Measurements from ENCODE around the gene NT5C1A.
A peak's percentile ranks its signal among the peaks of the same experiment; 100 is the strongest.

The NT5C1A gene

DNA sequence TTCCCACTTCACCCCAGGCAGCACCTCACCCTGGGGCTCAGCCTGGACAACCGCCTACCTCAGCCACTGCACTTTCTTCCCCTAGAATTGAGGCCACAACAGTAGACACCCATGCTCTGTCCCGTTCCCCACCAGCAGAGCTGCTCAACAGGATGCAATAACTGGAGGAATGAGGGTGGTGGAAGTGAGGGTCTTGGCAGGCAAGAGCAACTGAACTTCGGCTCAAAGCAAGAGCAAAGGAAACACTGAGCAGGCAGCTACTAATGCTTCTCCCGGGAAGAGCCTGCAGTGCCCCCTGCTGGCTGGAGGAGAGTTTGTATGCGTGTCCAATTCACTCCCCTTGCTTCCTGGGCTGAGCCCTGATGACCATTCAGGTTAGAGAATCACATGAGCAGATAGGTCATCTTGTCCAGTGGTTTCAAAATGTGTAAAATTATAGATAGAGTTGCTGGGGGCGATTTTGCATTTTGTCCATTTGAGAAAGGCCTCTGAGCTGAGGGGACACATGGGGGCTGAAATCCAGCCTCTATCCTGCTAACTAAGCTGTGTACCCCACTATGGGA is 13.9 kb downstream of the NT5C1A start:
- peak; percentile 40 for DNase-seq

GRCh38 chr1:39657402-39657801 is 14.5 kb downstream of the NT5C1A start:
- no peak for DNase-seq

GRCh38 chr1:39656391-39656790 is 15.5 kb downstream of the NT5C1A start:
- no peak for DNase-seq

GRCh38 chr1:39655578-39656268 is 16.2 kb downstream of the NT5C1A start:
- DNase-seq: no peak

DNA sequence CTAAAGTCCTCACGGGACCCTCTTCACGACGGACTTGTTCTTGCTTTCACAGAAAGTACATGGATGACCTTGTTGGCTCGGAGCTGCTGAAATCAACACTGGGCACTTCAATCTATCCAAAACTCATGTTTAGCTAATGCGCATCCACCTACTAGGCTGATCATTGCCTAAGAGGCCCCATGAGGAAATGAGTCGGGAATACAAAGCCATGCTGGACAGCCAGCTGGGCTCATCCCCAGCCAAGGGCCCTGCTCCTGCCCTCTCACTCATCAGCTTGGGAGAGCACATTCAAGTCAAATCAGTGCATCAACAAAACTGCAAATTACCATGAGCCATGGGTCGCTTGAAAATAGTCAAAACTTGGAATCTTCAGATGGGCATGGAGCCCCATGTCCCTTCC is 17.6 kb downstream of the NT5C1A start:
- DNase-seq: no peak

- peak; percentile 24 for DNase-seq
Measured at GRCh38 chr1:39653546-39654031, 18.3 kb downstream of the NT5C1A start.

- DNase-seq: no peak
Measured at GRCh38 chr1:39652554-39652953, 19.4 kb downstream of the NT5C1A start.

- no peak for DNase-seq
Measured at GRCh38 chr1:39652105-39652504, 19.8 kb downstream of the NT5C1A start.

DNA sequence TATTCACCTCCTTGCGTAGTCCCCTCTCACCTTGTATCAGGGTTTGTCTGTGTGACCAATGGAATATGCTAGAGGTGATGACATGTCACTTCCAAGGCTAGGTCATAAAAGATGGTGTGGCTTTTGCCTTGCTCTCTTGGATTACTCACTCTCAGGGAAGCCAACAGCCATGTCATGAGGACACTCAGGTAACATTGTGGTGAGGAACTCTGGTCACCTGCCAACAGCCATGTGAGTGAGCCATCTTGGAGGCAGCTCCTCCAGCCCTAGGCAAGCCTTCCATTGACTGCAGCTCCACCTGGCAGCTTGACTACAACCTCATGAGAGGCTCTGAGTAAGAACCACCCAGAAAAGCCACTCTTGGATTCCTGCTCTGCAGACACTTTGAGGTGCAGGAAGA is 21.5 kb downstream of the NT5C1A start:
- no peak for DNase-seq

- no peak for DNase-seq
Measured at GRCh38 chr1:39649636-39650185, 22.2 kb downstream of the NT5C1A start.

DNA sequence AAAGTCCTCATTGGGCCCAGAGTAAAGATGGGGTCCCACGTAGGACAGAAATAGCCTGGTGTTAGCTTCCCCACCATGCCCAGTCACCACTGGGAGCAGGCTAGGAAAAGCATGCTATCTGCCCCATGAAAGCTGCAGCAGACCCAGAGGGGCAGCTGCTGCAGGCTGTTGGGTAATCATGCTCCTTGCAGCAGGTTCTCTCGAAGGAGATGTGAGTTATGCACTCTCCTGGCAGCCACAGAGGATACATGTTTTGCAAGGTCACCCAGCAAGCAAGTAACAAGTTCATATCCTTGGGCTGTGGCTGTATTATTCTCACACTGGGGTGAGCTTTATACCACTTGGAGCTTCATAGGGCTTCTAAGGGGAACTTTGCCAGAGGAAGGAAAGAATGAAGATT is 23.4 kb downstream of the NT5C1A start:
- no peak for DNase-seq

DNA sequence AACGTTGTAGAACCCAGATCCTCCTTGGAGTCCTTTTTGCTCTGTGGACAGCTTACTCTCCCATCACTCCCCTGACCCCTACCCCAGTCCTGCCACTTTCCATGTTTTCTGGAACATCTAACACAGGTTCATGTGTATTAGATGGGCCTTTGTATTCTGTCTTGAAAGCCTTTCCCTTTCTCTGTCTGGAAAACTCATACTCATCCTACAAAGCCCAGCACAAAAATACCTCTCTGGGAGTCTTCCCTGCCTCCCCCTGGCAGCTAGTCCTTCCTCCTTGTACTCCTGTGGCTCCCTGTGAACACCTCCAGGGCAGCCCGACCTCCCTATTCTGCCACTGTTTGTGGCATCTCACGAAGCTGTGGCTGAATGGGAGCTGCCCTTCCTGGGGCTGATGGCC is 24.7 kb downstream of the NT5C1A start:
- no peak for DNase-seq

DNA sequence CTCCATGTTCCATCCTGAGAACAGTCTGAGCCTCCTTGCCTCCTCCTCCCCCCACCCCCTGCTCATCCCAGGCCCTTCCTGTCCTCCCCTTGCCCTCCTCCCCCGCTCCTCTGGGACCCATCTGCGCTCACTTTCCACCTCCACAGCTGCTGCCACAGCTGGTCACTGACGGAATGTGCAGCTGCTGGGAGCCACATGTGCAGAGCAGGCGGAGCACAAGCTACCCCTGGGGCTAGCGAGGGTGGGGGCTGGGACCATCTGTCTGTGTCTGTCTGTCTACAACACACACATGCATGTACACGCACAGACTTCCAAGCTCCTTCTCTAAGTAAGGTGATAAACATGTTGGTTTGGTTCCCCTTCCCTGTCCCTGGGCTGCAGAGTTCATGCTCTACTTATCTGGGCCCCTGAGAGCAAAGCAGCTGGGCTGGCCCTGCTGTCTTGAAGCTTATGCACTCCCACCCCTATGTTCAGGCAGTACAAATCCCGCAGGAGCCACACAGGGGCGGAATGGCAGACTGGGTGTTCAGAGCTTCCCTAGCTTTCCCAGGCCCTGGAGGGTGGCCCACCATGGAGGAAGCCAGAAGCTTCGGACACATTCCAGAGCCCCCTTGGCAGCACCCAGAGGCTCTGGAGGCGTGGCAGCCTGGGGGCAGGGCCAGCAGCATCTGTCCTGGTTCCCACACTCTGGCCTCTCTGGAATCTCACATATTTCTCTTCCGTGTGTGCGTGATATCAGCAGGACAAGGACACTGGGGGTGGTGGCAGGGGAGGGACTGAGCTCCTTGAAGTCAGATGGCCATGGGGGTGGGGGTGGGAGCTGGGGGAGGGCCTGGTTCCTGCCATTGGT is 25.4 kb downstream of the NT5C1A start:
- DNase-seq: no peak

GRCh38 chr1:39645411-39646043 is 26.4 kb downstream of the NT5C1A start:
- DNase-seq: no peak

- no peak for DNase-seq
Measured at GRCh38 chr1:39643705-39644104, 28.2 kb downstream of the NT5C1A start.

DNA sequence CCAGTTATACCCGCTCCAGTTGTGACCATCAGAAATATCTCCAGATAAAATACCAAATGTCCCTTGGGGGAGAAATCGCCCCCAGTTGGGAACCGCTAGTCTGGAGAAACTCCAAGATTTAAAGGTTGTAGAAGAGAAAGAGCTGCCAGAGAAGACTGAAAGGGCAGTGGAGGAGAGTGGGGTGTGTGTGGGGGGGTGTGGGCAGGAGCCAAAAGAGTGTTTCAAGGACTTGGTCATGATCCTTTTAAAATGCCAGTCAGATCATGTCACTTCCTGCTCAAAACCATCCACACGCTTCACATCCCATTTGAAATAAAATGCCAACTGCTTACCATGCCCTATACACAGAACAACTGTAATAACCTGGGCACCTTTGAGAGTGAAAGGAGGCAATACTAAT is 29.1 kb downstream of the NT5C1A start:
- DNase-seq: no peak

DNA sequence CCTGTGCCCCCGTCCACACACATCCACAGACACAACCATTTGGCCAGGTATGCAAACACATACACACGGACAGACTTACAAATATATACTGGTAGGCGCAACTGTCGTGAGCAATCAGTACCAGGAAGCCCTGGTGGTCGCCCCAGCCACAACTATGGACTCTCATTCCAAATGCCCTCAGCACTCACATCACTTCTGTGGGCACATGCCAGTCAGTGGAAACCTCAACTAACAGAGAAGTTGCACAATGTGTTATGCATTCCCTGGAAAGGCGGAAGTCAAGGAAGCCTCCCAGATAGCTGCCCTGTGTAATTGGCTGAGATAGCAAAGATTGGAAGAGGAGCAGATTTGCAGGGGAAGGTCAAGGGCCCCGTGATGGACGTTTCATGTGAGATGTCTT is 31.0 kb downstream of the NT5C1A start:
- no peak for DNase-seq

DNA sequence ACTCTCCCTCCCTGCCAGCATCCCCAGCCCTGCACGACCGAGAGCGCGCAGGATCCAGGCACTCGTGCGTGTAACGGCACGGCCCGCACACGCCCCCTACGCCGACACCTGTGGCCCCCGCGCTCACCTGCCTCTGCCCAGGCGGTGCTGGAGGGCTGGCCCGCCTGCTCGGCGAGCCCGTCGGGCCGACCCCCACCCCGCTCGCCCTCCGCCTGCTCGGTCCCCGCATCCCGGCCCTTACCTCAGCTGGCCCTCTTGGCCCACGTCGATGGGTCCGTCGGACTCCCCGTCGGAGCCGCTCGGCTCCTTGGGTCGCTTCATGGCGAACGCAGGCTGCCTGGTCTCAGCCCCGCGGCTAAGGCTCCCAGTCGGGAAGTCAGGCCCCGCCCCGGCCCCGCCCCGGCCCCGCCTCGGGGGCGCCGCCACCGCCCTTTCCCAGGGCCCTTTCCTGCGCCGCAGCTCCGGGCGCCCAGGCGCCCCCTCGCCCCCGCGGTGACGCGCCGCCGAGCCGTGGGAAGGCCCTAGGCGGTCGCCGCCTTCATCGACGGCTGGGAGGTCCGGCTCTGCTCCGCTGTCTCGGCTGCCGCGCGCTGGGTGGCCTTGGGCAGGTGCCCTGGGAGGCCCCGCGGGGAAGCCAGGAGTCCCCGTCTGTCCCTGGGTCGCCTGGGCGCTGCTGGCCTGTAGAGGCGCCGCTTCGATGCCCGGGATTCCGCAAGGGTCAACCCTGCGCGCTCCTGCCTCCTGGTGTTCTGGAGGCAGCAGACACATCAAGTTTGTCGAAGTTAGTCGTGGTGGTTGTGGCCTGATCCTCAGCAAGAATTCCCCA is 32.4 kb downstream of the NT5C1A start, which contains the start of gene HEYL:
Gene HEYL, minus strand, starts transcription at position 339 of the 826 bp plus-strand sequence. Its CDS starts 18 bp downstream, at position 321.
- DNase-seq: no peak

DNA sequence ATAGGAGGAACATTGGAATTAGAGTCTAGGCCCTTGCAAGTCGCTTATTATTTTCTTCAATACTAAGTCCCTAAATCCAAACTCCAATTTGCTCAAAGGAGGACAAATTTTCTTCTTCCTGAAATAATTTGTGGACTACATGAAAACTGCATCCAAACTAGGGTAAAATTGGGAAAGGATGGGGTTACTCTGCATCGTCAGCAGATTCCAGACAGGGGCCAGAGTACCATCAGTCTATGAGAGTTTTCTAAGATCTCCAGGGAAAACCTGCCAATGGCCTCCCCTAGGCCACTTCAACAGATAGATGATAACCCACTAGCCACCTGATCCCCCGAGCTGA is 33.0 kb downstream of the NT5C1A start:
- no peak for DNase-seq

GRCh38 chr1:39637361-39637760 is 34.5 kb downstream of the NT5C1A start:
- no peak for DNase-seq

GRCh38 chr1:39635871-39636210 is 36.1 kb downstream of the NT5C1A start:
- no peak for DNase-seq

- DNase-seq: no peak
Measured at GRCh38 chr1:39635205-39635870, 36.6 kb downstream of the NT5C1A start.

Data from NK-92 treated with Interleukin-12 subunit alpha and Interleukin-12 subunit beta, amount 100 ng/mL, for 24 hours (cell line).